K562 (cell line): ENCODE data around the gene LCNL1. TPM values are rescaled to one million over a fixed set of nuclear protein-coding genes. Genes with fewer than 3 reads are reported as not detected.

Experiments
- ATF4 ChIP-seq: fragments of 450-650 bp; formaldehyde crosslinking; IDR thresholded peaks from 2 replicates; pipeline ENCODE4 v1.4.0; 2022; ENCODE audit warnings: mild to moderate bottlenecking, moderate library complexity
- ELK1 ChIP-seq: sonication (generic); formaldehyde crosslinking; IDR thresholded peaks from 2 replicates; pipeline ENCODE4 v1.8.1; 2022; ENCODE audit warnings: missing genetic modification reagents
- EP400 ChIP-seq: fragments of 450-650 bp; IDR thresholded peaks from 2 replicates; pipeline ENCODE4 v1.6.1; 2017; ENCODE audit warnings: antibody characterized with exemption, mild to moderate bottlenecking, moderate library complexity
- ERF ChIP-seq: fragments of 450-650 bp; formaldehyde crosslinking; IDR thresholded peaks from 2 replicates; pipeline ENCODE4 v1.4.0; 2020; ENCODE audit warnings: mild to moderate bottlenecking, mixed read lengths
- L3MBTL2 ChIP-seq: fragments of 450-650 bp; IDR thresholded peaks from 2 replicates; pipeline ENCODE4 v1.6.1; 2016; ENCODE audit warnings: mild to moderate bottlenecking, moderate library complexity
- MAX ChIP-seq: sonication (generic); formaldehyde crosslinking; IDR thresholded peaks from 2 replicates; pipeline ENCODE4 v1.9.0; 2022; ENCODE audit warnings: mild to moderate bottlenecking, missing genetic modification reagents
- NR4A1 ChIP-seq, 2 experiments: fragments of 250-450 bp in 1 of 2; fragments of 450-650 bp in 1 of 2; sonication (Bioruptor Pico) in 1 of 2; IDR thresholded peaks; 2 replicates each; pipeline versions ENCODE4 v1.4.0 to v1.6.1; 2016 to 2020; ENCODE audit warnings: mild to moderate bottlenecking in 2 of 2, missing compliant biosample characterization in 1 of 2, missing genetic modification characterization in 1 of 2, moderate library complexity in 1 of 2
- RB1 ChIP-seq: fragments of 450-650 bp; IDR thresholded peaks from 2 replicates; pipeline ENCODE4 v1.6.1; 2017; ENCODE audit warnings: low read depth, mild to moderate bottlenecking
- REST ChIP-seq, 2 experiments: fragments of 450-650 bp; formaldehyde crosslinking in 1 of 2; IDR thresholded peaks; 2 replicates each; pipeline versions ENCODE4 v1.4.0 to v1.6.1; 2014 to 2020; ENCODE audit warnings: mild to moderate bottlenecking in 2 of 2, borderline replicate concordance in 1 of 2, low read depth in 1 of 2
- SMARCB1 ChIP-seq: IDR thresholded peaks from 2 replicates; pipeline ENCODE4 v1.6.1; 2011; ENCODE audit warnings: improper control_type of control experiment, low read depth; ENCODE audit not compliant: insufficient read length
- ZFX ChIP-seq: sonication (generic); formaldehyde crosslinking; IDR thresholded peaks from 2 replicates; pipeline ENCODE4 v1.8.0; 2022; ENCODE audit warnings: mild to moderate bottlenecking, missing genetic modification reagents, moderate library complexity
- ZNF165 ChIP-seq: fragments of 250-450 bp; sonication (Bioruptor Pico); IDR thresholded peaks from 2 replicates; pipeline ENCODE4 v1.4.0; 2020; ENCODE audit warnings: borderline replicate concordance
- ZNF75A ChIP-seq: fragments of 450-650 bp; formaldehyde crosslinking; IDR thresholded peaks from 2 replicates; pipeline ENCODE4 v1.4.0; 2020; ENCODE audit warnings: mild to moderate bottlenecking
- ZNF785 ChIP-seq: fragments of 250-450 bp; sonication (Bioruptor Pico); IDR thresholded peaks from 2 replicates; pipeline ENCODE4 v1.4.0; 2020; ENCODE audit warnings: mild to moderate bottlenecking
- polyA plus RNA-seq, 8 experiments: library from polyadenylated mRNA; depleted of rRNA in 4 of 8; stranded (reverse) in 5 of 8; unstranded in 3 of 8; fragments of >200 nt; fragmentation: Nextera tagmentation in 2 of 8; fragmentation: Illumina TruSeq in 1 of 8; extraction: Ambion mirVana in 2 of 8; extraction: Trizol in 1 of 8; gene quantifications; 2 replicates each; pipeline versions ENCODE4 v1.2.1 to v1.2.3, GENCODE V29; 2011 to 2014; ENCODE audit warnings: inconsistent platforms in 1 of 8, missing spikeins in 1 of 8
- total RNA-seq, 7 experiments: library from RNA; depleted of rRNA in 6 of 7; stranded (reverse); fragments of >200 nt in 6 of 7; fragmentation: Illumina TruSeq in 2 of 7; extraction: Trizol in 2 of 7; gene quantifications; 2 replicates each; pipeline versions ENCODE4 v1.2.1 to v1.2.3, GENCODE V29; 2011 to 2021; ENCODE audit warnings: low replicate concordance in 1 of 7

Gene LCNL1
- total and polyA plus RNA-seq, 9 of the 15 experiments (the other 6 are each of a cell fraction or from before 2014, with no cell fraction given) = 0.04 to 0.16 (median 0.04) TPM; not detected in 4

GRCh38 chr9:136944212-136944518 lies 38.6 kb upstream of the LCNL1 start (continued):
- TF ChIP-seq EP400 (no peak), REST (IDR thresholded peaks at IDR 0.05; ENCODE audit: borderline replicate concordance) (no peak), REST (CRISPR knock-in tag; IDR thresholded peaks at IDR 0.05; ENCODE audit: low read depth) (peak; percentile 79; the same call in 1 of the 2 replicates), L3MBTL2 (no peak), ZNF785 (CRISPR knock-in tag) (no peak), ZNF75A (no peak), NR4A1 (CRISPR knock-in tag; IDR thresholded peaks at IDR 0.05) (no peak), NR4A1 (tag; IDR thresholded peaks at IDR 0.05) (no peak), RB1 (peak; percentile 1; the same call in 1 of the 2 replicates), ERF (CRISPR knock-in tag) (peak; percentile 46; the same call in 1 of the 2 replicates), ZFX (no peak; the same call in none of the 2 replicates), ATF4 (CRISPR knock-in tag) (no peak), ELK1 (no peak), ZNF165 (CRISPR knock-in tag) (no peak), MAX (CRISPR knock-in tag) (no peak), SMARCB1 (no peak)
